22Rv1 (cell line): ENCODE measurements around the gene TAS1R3.

Experiments
- CTCF ChIP-seq: fragments of 450-650 bp; IDR thresholded peaks from 2 replicates; pipeline ENCODE4 v1.5.1; 2017; ENCODE audit warnings: mild to moderate bottlenecking
- ZFX ChIP-seq: fragments of 450-650 bp; IDR thresholded peaks from 2 replicates; pipeline ENCODE4 v1.6.1; 2017; ENCODE audit warnings: antibody characterized with exemption, borderline replicate concordance

DNA sequence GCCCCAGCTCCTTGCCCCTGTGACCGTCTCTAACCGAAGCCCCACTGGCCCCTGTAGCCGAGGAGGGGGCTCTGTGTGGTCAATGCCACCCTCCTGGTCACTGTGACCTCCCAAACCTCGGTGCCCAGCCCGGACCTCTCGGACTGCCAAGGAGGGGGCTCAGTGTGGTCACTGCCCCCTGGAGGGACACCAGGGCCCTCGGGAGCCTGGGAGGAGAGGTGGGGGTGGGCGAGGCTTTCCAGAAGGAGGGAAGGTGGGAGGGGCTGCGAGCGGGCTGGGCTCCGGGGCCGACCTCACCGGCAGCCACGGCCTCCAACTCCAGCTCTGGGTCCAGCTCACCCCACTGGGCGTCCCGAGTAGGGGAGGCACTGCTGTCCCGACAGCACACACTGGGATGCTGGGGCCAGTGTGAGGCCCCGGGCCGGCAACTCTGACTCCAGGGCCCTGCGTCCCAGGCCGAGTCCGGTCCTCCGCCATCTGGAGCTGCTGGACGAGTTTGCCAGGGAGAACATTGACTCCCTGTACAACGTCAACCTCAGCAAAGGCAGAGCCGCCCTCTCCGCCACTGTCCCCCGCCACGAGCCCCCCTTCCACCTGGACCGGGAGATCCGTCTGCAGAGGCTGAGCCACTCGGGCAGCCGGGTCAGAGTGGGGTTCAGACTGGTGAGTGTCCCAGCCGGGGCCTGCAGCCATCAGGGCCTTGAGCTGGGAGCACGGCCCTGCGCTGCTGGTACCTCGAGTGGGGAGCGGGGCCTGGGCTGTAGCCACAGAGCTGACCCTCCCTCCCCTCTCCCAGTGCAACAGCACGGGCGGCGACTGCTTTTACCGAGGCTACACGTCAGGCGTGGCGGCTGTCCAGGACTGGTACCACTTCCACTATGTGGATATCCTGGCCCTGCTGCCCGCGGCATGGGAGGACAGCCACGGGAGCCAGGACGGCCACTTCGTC, 44.5 kb upstream of the TAS1R3 start:
- TF ChIP-seq CTCF: no peak
- TF ChIP-seq ZFX: no peak
